HG02943 (cell line): ENCODE data around the gene EPHA1.
"Not testable (repeated sequence)": the region's sequence is repeated elsewhere in the genome, so short reads cannot be mapped to it uniquely, and the experiment has no call there.

Experiments used
- ATAC-seq: cut with Tn5 transposase; IDR thresholded peaks from one replicate; pipeline ENCODE4 v1.9.1; 2021; ENCODE audit warnings: mild to moderate bottlenecking, low read depth, moderate library complexity; ENCODE audit not compliant: unreplicated experiment

The EPHA1 gene

GRCh38 chr7:143433759-143434158 lies 25.1 kb upstream of the EPHA1 start:
- no peak for ATAC-seq

GRCh38 chr7:143431109-143431508 lies 22.5 kb upstream of the EPHA1 start:
- no peak for ATAC-seq

GRCh38 chr7:143429770-143430698 lies 21.4 kb upstream of the EPHA1 start:
- ATAC-seq = no peak

GRCh38 chr7:143426479-143427142 lies 18.0 kb upstream of the EPHA1 start:
- ATAC-seq = no peak

- ATAC-seq = not testable (repeated sequence)
These were observed 15.8 kb upstream of the EPHA1 start for GRCh38 chr7:143424476-143424875.

- ATAC-seq = no peak
These were observed 13.4 kb upstream of the EPHA1 start for GRCh38 chr7:143422033-143422432.

- ATAC-seq = not testable (repeated sequence)
These were observed 12.0 kb upstream of the EPHA1 start for GRCh38 chr7:143420624-143421023.

- ATAC-seq = no peak
These were observed 11.2 kb upstream of the EPHA1 start for GRCh38 chr7:143419880-143420279.

GRCh38 chr7:143418681-143419458 lies 10.2 kb upstream of the EPHA1 start:
- ATAC-seq = no peak

- ATAC-seq = no peak
These were observed 9.2 kb upstream of the EPHA1 start for GRCh38 chr7:143417734-143418383.

- peak; percentile 63 for ATAC-seq
These were observed 8.0 kb upstream of the EPHA1 start for GRCh38 chr7:143416565-143417149.

GRCh38 chr7:143415742-143416397 lies 7.2 kb upstream of the EPHA1 start:
- ATAC-seq = no peak

GRCh38 chr7:143415209-143415608 lies 6.6 kb upstream of the EPHA1 start:
- ATAC-seq = not testable (repeated sequence)

- ATAC-seq = no peak
These were observed 4.5 kb upstream of the EPHA1 start for GRCh38 chr7:143413123-143413522.

GRCh38 chr7:143411976-143412708 lies 3.5 kb upstream of the EPHA1 start:
- no peak for ATAC-seq

- ATAC-seq = no peak
These were observed 1.9 kb upstream of the EPHA1 start for GRCh38 chr7:143410521-143411004.

- no peak for ATAC-seq
These were observed 387 bp downstream of the EPHA1 start for GRCh38 chr7:143408252-143408685.
